WTC11 (cell line): ENCODE results near the gene COL2A1. TPM values are rescaled to one million over a fixed set of nuclear protein-coding genes. Genes with fewer than 3 reads are reported as not detected.
A peak's percentile ranks its signal among the peaks of the same experiment; 100 is the strongest.

Source experiments
- ATAC-seq: fragments of 200-7000 bp; cut with Tn5 transposase; 2 replicates; pipeline ENCODE4 v1.10.0; 2021; ENCODE audit warnings: mild to moderate bottlenecking, moderate library complexity
- CTCF ChIA-PET: fragments of 300-600 bp; sonication (Branson Sonifier 250); formaldehyde crosslinking; loops from one replicate; lab custom pipeline; 2021; ENCODE audit warnings: antibody characterized with exemption; lab: Charles Lee
- POLR2A ChIA-PET: fragments of 350-600 bp; sonication (Branson Sonifier 250); formaldehyde crosslinking; loops from one replicate; lab custom pipeline; 2021; ENCODE audit warnings: antibody characterized with exemption; lab: Charles Lee
- DNase-seq: peaks from one replicate; pipeline ENCODE4 v3.0.0; 2021; ENCODE audit warnings: low spot score
- H3K27ac Mint-ChIP-seq: 2 replicates; pipeline ENCODE4 v1.8.0; 2021; ENCODE audit warnings: mixed read lengths
- H3K27me3 Mint-ChIP-seq: 2 replicates; pipeline ENCODE4 v1.8.0; 2021; ENCODE audit warnings: low read depth, mild to moderate bottlenecking, moderate library complexity, mixed read lengths
- H3K36me3 Mint-ChIP-seq: 2 replicates; pipeline ENCODE4 v1.8.0; 2021; ENCODE audit warnings: mixed read lengths
- H3K4me1 Mint-ChIP-seq: 2 replicates; pipeline ENCODE4 v1.8.0; 2022; ENCODE audit warnings: mixed read lengths
- H3K4me3 Mint-ChIP-seq: 2 replicates; pipeline ENCODE4 v1.8.0; 2021; ENCODE audit warnings: mild to moderate bottlenecking, moderate library complexity, mixed read lengths
- H3K9me3 Mint-ChIP-seq: 2 replicates; pipeline ENCODE4 v1.8.0; 2021; ENCODE audit warnings: mixed read lengths
- CREB1 ChIP-seq: sonication (generic); formaldehyde crosslinking; IDR thresholded peaks from 2 replicates; pipeline ENCODE4 v1.8.0; 2023; ENCODE audit warnings: mild to moderate bottlenecking, missing genetic modification reagents
- ETV6 ChIP-seq: sonication (generic); formaldehyde crosslinking; IDR thresholded peaks from 2 replicates; pipeline ENCODE4 v1.8.1; 2022; ENCODE audit warnings: mild to moderate bottlenecking, missing genetic modification reagents
- NFATC4 ChIP-seq: fragments of 250-450 bp; sonication (Bioruptor Pico); IDR thresholded peaks from 2 replicates; pipeline ENCODE4 v1.9.0; 2021; ENCODE audit warnings: mild to moderate bottlenecking
- TEAD4 ChIP-seq: sonication (generic); formaldehyde crosslinking; IDR thresholded peaks from 2 replicates; pipeline ENCODE4 v1.8.0; 2022; ENCODE audit warnings: mild to moderate bottlenecking, missing genetic modification reagents
- ZNF219 ChIP-seq: sonication (generic); formaldehyde crosslinking; IDR thresholded peaks from 2 replicates; pipeline ENCODE4 v1.8.0; 2023; ENCODE audit warnings: missing genetic modification reagents, mild to moderate bottlenecking, borderline replicate concordance
- ZNF232 ChIP-seq: sonication (generic); formaldehyde crosslinking; IDR thresholded peaks from 2 replicates; pipeline ENCODE4 v1.8.0; 2022; ENCODE audit warnings: mild to moderate bottlenecking, missing genetic modification reagents
- ZNF263 ChIP-seq: sonication (generic); formaldehyde crosslinking; IDR thresholded peaks from 2 replicates; pipeline ENCODE4 v1.8.1; 2022; ENCODE audit warnings: low read depth, mild to moderate bottlenecking, moderate library complexity, missing genetic modification reagents
- total RNA-seq: library from RNA; stranded (reverse); gene quantifications from 3 replicates; pipeline ENCODE4 v1.2.3, GENCODE V29; 2021
- TF ChIP-seq, protein P1 (sequence below): sonication (generic); formaldehyde crosslinking; IDR thresholded peaks from 2 replicates; pipeline ENCODE4 v1.8.0; 2022; ENCODE audit warnings: mild to moderate bottlenecking, missing genetic modification reagents
- TF ChIP-seq, protein P2 (sequence below): fragments of 250-450 bp; sonication (Bioruptor Pico); IDR thresholded peaks from 2 replicates; pipeline ENCODE4 v1.9.0; 2021; ENCODE audit warnings: moderate library complexity, mild to moderate bottlenecking, inconsistent platforms, borderline replicate concordance
- TF ChIP-seq, protein P3 (sequence below): sonication (generic); formaldehyde crosslinking; IDR thresholded peaks from 2 replicates; pipeline ENCODE4 v1.8.0; 2022; ENCODE audit warnings: mild to moderate bottlenecking, missing genetic modification reagents
- TF ChIP-seq, protein P4 (sequence below): sonication (generic); formaldehyde crosslinking; IDR thresholded peaks from 2 replicates; pipeline ENCODE4 v1.8.1; 2023; ENCODE audit warnings: mild to moderate bottlenecking, missing genetic modification reagents
- TF ChIP-seq, protein P5 (sequence below): sonication (generic); formaldehyde crosslinking; IDR thresholded peaks from 2 replicates; pipeline ENCODE4 v1.8.1; 2023; ENCODE audit warnings: mild to moderate bottlenecking, missing genetic modification reagents, borderline replicate concordance
- TF ChIP-seq, protein P6 (sequence below): fragments of 250-450 bp; sonication (Bioruptor Pico); IDR thresholded peaks from 2 replicates; pipeline ENCODE4 v1.9.0; 2021; ENCODE audit warnings: mild to moderate bottlenecking
- TF ChIP-seq, protein P7 (sequence below): fragments of 200-600 bp; IDR thresholded peaks from 2 replicates; pipeline ENCODE4 v1.8.0; 2022; ENCODE audit warnings: antibody characterized with exemption
- TF ChIP-seq, protein P8 (sequence below): sonication (generic); formaldehyde crosslinking; conservative IDR thresholded peaks from 2 replicates; pipeline ENCODE4 v1.8.1; 2022; ENCODE audit warnings: mild to moderate bottlenecking, missing genetic modification reagents
- TF ChIP-seq, protein P9 (sequence below): sonication (generic); formaldehyde crosslinking; IDR thresholded peaks from 2 replicates; pipeline ENCODE4 v1.8.0; 2022; ENCODE audit warnings: missing genetic modification reagents

The COL2A1 gene
- total RNA-seq, 1 experiment from 2014 or later = 20.9 TPM

DNA sequence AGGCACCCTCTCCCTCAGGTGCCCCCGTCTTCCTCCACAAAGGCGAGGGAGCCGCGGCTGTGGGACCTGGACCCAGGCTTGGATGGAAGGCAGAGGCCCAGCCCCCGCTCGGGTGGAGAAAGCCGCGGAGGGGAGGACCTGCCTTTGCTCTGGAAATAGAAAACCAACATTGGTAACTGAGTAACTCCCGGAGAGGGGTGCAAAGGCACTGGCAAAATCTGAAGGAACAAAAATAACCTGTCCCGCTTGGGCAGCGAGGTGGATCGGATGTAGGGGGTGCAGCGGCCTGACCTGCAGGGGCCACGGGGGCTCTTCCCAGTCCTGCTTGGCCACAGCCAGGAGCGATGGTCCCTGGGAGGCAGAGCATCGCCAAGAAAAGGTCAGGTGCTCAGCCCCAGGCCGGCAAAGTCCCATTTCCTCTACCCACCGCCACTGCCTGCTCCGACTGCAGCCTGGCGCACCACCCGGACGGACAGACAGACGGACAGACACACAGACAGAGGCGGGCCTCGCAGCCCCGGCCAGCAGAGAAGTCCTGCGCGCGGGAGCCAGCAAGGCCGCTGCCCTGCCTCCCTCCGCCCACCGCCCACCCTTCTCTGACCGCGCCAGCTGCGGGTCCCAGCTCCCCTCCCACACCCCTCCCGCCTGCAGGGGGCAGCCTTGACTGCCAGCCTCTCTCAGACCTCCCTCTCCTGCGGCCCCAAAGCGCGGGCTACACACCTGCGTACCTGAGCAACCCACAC, 62.2 kb downstream of the COL2A1 start:
- POLR2A ChIA-PET = no interaction called here

More for the DNA sequence above, 62.2 kb downstream of the COL2A1 start:
- no peak overlapping the region for H3K27ac Mint-ChIP-seq
- peaks cover 20% of the 10 kb centered on the region for H3K4me1 Mint-ChIP-seq
- TF ChIP-seq, protein P1, sequence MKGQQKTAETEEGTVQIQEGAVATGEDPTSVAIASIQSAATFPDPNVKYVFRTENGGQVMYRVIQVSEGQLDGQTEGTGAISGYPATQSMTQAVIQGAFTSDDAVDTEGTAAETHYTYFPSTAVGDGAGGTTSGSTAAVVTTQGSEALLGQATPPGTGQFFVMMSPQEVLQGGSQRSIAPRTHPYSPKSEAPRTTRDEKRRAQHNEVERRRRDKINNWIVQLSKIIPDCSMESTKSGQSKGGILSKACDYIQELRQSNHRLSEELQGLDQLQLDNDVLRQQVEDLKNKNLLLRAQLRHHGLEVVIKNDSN (CRISPR knock-in tag) = 0 out of 2 replicates have a peak, but pooled peaks have one; percentile 19
- TF ChIP-seq NFATC4 (CRISPR knock-in tag) (no peak), ZNF232 (no peak), ETV6 (CRISPR knock-in tag) (no peak), ZNF263 (CRISPR knock-in tag) (no peak), CREB1 (CRISPR knock-in tag) (no peak), ZNF219 (no peak), TEAD4 (CRISPR knock-in tag) (no peak)
- TF ChIP-seq, protein P2, sequence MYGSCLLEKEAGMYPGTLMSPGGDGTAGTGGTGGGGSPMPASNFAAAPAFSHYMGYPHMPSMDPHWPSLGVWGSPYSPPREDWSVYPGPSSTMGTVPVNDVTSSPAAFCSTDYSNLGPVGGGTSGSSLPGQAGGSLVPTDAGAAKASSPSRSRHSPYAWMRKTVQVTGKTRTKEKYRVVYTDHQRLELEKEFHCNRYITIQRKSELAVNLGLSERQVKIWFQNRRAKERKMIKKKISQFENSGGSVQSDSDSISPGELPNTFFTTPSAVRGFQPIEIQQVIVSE (CRISPR knock-in tag) = no peak
- TF ChIP-seq, protein P3, sequence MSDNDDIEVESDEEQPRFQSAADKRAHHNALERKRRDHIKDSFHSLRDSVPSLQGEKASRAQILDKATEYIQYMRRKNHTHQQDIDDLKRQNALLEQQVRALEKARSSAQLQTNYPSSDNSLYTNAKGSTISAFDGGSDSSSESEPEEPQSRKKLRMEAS (CRISPR knock-in tag) = peak; percentile 58; the same call in 1 of the 2 replicates
- TF ChIP-seq, protein P4, sequence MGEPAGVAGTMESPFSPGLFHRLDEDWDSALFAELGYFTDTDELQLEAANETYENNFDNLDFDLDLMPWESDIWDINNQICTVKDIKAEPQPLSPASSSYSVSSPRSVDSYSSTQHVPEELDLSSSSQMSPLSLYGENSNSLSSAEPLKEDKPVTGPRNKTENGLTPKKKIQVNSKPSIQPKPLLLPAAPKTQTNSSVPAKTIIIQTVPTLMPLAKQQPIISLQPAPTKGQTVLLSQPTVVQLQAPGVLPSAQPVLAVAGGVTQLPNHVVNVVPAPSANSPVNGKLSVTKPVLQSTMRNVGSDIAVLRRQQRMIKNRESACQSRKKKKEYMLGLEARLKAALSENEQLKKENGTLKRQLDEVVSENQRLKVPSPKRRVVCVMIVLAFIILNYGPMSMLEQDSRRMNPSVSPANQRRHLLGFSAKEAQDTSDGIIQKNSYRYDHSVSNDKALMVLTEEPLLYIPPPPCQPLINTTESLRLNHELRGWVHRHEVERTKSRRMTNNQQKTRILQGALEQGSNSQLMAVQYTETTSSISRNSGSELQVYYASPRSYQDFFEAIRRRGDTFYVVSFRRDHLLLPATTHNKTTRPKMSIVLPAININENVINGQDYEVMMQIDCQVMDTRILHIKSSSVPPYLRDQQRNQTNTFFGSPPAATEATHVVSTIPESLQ (CRISPR knock-in tag) = no peak
- TF ChIP-seq, protein P5, sequence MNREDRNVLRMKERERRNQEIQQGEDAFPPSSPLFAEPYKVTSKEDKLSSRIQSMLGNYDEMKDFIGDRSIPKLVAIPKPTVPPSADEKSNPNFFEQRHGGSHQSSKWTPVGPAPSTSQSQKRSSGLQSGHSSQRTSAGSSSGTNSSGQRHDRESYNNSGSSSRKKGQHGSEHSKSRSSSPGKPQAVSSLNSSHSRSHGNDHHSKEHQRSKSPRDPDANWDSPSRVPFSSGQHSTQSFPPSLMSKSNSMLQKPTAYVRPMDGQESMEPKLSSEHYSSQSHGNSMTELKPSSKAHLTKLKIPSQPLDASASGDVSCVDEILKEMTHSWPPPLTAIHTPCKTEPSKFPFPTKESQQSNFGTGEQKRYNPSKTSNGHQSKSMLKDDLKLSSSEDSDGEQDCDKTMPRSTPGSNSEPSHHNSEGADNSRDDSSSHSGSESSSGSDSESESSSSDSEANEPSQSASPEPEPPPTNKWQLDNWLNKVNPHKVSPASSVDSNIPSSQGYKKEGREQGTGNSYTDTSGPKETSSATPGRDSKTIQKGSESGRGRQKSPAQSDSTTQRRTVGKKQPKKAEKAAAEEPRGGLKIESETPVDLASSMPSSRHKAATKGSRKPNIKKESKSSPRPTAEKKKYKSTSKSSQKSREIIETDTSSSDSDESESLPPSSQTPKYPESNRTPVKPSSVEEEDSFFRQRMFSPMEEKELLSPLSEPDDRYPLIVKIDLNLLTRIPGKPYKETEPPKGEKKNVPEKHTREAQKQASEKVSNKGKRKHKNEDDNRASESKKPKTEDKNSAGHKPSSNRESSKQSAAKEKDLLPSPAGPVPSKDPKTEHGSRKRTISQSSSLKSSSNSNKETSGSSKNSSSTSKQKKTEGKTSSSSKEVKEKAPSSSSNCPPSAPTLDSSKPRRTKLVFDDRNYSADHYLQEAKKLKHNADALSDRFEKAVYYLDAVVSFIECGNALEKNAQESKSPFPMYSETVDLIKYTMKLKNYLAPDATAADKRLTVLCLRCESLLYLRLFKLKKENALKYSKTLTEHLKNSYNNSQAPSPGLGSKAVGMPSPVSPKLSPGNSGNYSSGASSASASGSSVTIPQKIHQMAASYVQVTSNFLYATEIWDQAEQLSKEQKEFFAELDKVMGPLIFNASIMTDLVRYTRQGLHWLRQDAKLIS (CRISPR knock-in tag) = no peak
- TF ChIP-seq, protein P6, sequence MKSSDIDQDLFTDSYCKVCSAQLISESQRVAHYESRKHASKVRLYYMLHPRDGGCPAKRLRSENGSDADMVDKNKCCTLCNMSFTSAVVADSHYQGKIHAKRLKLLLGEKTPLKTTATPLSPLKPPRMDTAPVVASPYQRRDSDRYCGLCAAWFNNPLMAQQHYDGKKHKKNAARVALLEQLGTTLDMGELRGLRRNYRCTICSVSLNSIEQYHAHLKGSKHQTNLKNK = no peak
- TF ChIP-seq, protein P7, sequence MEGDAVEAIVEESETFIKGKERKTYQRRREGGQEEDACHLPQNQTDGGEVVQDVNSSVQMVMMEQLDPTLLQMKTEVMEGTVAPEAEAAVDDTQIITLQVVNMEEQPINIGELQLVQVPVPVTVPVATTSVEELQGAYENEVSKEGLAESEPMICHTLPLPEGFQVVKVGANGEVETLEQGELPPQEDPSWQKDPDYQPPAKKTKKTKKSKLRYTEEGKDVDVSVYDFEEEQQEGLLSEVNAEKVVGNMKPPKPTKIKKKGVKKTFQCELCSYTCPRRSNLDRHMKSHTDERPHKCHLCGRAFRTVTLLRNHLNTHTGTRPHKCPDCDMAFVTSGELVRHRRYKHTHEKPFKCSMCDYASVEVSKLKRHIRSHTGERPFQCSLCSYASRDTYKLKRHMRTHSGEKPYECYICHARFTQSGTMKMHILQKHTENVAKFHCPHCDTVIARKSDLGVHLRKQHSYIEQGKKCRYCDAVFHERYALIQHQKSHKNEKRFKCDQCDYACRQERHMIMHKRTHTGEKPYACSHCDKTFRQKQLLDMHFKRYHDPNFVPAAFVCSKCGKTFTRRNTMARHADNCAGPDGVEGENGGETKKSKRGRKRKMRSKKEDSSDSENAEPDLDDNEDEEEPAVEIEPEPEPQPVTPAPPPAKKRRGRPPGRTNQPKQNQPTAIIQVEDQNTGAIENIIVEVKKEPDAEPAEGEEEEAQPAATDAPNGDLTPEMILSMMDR = peak; percentile 48
- TF ChIP-seq, protein P8, sequence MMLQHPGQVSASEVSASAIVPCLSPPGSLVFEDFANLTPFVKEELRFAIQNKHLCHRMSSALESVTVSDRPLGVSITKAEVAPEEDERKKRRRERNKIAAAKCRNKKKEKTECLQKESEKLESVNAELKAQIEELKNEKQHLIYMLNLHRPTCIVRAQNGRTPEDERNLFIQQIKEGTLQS (CRISPR knock-in tag) = no peak
- TF ChIP-seq, protein P9, sequence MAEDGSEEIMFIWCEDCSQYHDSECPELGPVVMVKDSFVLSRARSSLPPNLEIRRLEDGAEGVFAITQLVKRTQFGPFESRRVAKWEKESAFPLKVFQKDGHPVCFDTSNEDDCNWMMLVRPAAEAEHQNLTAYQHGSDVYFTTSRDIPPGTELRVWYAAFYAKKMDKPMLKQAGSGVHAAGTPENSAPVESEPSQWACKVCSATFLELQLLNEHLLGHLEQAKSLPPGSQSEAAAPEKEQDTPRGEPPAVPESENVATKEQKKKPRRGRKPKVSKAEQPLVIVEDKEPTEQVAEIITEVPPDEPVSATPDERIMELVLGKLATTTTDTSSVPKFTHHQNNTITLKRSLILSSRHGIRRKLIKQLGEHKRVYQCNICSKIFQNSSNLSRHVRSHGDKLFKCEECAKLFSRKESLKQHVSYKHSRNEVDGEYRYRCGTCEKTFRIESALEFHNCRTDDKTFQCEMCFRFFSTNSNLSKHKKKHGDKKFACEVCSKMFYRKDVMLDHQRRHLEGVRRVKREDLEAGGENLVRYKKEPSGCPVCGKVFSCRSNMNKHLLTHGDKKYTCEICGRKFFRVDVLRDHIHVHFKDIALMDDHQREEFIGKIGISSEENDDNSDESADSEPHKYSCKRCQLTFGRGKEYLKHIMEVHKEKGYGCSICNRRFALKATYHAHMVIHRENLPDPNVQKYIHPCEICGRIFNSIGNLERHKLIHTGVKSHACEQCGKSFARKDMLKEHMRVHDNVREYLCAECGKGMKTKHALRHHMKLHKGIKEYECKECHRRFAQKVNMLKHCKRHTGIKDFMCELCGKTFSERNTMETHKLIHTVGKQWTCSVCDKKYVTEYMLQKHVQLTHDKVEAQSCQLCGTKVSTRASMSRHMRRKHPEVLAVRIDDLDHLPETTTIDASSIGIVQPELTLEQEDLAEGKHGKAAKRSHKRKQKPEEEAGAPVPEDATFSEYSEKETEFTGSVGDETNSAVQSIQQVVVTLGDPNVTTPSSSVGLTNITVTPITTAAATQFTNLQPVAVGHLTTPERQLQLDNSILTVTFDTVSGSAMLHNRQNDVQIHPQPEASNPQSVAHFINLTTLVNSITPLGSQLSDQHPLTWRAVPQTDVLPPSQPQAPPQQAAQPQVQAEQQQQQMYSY = no peak
- H3K27me3 Mint-ChIP-seq = peaks cover 32% of the 10 kb centered on the region
- CTCF ChIA-PET = interaction anchor here (0.6 to 3.2 kb wide), 53 partner anchors 8 to 800 kb away, joined by 3 to 34 read pairs (median 4); partner anchors contain the start of genes ASB8, COL2A1, TMEM106C and VDR
- H3K4me3 Mint-ChIP-seq = peak overlapping the region; percentile 15; the same call in 1 of the 2 replicates
- ATAC-seq (peak; percentile 93), DNase-seq (peak; percentile 89)
- no peaks in the 10 kb centered on the region for H3K9me3 Mint-ChIP-seq
- H3K36me3 Mint-ChIP-seq = no peaks in the 10 kb centered on the region
